Measurements from ENCODE around the gene PROSER1.

DNA sequence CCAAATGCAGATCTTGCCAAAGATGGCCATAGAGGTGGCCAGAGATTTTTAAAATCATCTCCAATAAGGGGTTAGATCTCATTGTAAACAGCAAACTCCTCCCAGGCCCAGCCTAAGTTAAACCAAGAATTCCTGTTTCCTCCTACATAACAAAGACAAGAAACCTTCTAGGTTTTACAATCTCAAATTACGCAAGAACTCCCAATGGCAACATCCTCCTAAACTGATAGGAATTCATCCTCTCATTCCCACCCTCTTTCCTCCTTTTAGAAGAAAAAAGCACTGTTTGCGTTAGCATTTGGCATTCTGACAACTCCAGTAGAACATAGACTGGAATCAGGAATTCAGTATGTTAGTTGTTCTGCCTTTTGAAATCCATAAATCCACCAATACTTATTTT is 14.6 kb downstream of the PROSER1 start:
- TF ChIP-seq CTCF (conservative IDR thresholded peaks at IDR 0.05; ENCODE audit: low read depth, low read length) = no peak
- no peak for TF ChIP-seq EZH2 (IDR thresholded peaks at IDR 0.05; ENCODE audit: borderline replicate concordance, low read depth, low read length, poor library complexity, severe bottlenecking)

Data from A673 (cell line).